RPMI7951 (cell line): ENCODE measurements around the gene IFNL3. TPM values are rescaled to one million over a fixed set of nuclear protein-coding genes. Genes with fewer than 3 reads are reported as not detected.
"Not testable (repeated sequence)": the region's sequence is repeated elsewhere in the genome, so short reads cannot be mapped to it uniquely, and the experiment has no call there.

Experiments
- DNase-seq: peaks from one replicate; pipeline ENCODE4 v3.0.0-alpha.2; 2012; ENCODE audit warnings: low read depth
- total RNA-seq: library from RNA; depleted of rRNA; stranded (reverse); fragments of >200 nt; shearing (Covaris generic); gene quantifications from 2 replicates; pipeline ENCODE4 v1.2.3, GENCODE V29; 2014; rRNA removed

IFNL3 gene
- total RNA-seq = not detected in 2 replicates

GRCh38 chr19:39244410-39245100 lies at the start of gene IFNL3:
IFNL3 (minus strand) TSS chr19:39245006; CDS start chr19:39244967, 39 bp downstream.
- DNase-seq = not testable (repeated sequence)

- no peak for DNase-seq
These were observed 48.6 kb upstream of the IFNL3 start for GRCh38 chr19:39293394-39293793.

DNA sequence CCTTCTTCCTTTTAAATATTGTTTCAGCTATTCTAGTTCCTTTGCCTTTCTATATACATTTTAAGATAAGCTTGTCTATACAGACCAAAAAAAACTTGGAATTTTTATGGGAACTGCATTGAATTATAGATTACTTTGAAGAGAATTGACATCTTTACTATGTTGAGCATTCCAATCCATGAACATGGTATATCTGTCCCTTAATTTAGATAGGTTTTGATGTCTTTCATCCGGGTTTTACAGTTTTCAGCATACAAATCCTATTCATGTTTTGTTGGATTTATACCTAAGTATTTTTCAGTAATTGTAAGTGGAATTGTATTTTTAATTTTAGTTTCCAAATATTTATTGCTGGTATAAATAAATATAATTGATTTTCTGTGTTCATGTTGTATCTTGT lies 39.2 kb upstream of the IFNL3 start:
- DNase-seq = no peak

GRCh38 chr19:39282021-39282420 lies 37.2 kb upstream of the IFNL3 start:
- DNase-seq = no peak

DNA sequence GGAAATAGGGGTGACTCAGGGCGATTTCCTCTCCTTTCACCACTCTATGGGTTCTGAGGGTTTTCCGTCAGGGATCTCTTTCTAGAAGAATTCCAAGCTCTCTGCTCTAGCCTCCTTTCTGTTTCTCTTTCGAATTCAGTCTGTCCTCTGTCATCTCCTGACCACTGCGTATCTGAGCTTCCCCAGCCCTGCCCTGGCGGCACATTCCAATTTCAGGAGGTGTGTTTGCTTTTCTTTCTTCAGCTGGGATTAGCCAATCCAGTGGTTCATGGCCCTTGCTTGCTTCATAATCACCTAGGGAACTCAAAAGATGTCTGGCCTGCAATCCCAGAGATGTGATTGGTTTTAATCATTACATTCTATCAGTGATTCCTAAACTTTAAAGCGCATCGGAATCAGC lies 32.8 kb upstream of the IFNL3 start:
- peak; percentile 47 for DNase-seq

- DNase-seq = no peak
These were observed 31.9 kb upstream of the IFNL3 start for GRCh38 chr19:39276740-39277139.

GRCh38 chr19:39275578-39275977 lies 30.8 kb upstream of the IFNL3 start:
- no peak for DNase-seq

DNA sequence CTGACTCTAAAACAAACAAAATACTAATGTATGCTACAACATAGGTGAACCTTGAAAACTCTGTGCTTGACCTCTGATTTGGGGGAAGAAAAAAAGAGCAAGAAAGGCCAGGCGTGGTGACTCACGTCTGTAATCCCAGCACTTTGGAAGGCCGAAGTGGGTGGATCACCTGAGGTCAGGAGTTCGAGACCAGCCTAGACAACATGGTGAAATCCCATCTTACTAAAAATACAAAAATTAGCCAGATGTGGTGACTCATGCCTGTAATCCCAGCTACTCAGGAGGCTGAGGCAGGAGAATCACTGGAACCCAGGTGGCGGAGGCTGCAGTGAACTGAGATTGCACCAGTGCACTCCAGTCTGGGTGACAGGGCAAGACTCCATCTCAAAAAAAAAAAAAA lies 29.1 kb upstream of the IFNL3 start:
- DNase-seq = not testable (repeated sequence)

- no peak for DNase-seq
These were observed 25.4 kb upstream of the IFNL3 start for GRCh38 chr19:39270036-39270871.

DNA sequence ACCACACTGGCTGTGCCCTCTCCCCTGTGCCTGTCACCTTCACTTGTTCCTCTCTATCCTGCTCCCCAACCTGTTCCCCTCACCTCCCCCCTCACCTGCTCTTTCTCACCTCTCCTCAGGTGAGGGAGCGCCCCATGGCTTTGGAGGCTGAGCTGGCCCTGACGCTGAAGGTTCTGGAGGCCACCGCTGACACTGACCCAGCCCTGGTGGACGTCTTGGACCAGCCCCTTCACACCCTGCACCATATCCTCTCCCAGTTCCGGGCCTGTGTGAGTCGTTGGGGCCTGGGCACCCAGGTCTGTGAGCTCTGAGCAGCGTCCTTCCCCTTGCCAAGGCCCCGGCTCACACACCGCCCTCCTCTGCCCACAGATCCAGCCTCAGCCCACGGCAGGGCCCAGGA lies 24.6 kb upstream of the IFNL3 start:
- DNase-seq = not testable (repeated sequence)

DNA sequence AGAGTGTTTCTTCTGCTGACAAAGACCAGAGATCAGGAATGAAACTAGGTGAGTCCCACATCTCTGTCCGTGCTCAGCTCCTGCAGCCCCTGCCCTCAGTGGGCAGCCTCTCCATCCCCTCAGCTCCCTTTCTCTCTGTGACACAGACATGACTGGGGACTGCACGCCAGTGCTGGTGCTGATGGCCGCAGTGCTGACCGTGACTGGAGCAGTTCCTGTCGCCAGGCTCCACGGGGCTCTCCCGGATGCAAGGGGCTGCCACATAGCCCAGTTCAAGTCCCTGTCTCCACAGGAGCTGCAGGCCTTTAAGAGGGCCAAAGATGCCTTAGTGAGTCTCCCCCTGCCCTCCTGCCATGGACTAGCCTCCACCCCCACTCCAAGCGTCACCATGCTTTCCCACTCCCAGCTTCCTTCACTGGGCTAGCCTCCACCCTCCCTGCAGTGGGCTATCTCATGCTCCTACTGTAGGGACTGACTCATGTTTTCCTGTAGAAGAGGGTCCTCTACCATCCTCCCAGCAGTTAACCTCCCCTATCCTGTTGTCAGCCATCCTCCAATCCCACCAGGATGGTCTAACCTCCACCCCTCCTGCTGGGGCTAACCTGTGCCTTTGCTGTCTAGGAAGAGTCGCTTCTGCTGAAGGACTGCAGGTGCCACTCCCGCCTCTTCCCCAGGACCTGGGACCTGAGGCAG lies 23.9 kb upstream of the IFNL3 start:
- DNase-seq = not testable (repeated sequence)

- DNase-seq = not testable (repeated sequence)
These were observed 23.3 kb upstream of the IFNL3 start, which contains the start of gene IFNL2 for GRCh38 chr19:39268085-39268484. IFNL2 (plus strand) TSS chr19:39268396; CDS start chr19:39268569, 173 bp downstream.

DNA sequence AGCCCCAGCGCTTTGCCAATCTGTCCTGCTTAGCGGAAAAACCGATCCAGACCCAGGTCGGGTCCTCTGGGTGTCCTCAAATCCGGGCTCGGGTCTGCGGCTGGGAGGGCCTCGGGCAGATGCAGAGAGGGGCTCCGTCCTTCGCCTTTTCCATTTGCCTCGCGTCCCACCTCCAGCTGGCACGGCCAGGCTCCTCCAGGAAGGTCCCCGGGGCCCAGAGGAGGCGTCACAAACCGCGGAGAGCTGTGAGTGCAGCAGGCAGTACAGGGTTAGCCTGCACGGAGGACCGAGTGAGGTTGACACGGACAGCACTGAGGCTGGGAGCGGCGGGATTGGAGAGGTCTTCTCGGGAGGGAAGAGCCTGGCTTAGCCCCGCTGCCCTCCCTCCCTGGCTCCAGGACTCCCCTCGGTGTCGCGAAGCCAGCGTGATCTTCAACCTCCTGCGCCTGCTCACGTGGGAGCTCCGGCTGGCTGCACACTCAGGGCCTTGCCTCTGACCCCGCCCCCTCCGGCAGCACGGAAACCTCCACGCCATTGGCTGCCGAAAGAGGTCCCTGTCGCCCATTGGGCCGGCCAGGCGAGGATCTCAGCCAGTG lies 20.6 kb upstream of the IFNL3 start:
- no peak for DNase-seq

DNA sequence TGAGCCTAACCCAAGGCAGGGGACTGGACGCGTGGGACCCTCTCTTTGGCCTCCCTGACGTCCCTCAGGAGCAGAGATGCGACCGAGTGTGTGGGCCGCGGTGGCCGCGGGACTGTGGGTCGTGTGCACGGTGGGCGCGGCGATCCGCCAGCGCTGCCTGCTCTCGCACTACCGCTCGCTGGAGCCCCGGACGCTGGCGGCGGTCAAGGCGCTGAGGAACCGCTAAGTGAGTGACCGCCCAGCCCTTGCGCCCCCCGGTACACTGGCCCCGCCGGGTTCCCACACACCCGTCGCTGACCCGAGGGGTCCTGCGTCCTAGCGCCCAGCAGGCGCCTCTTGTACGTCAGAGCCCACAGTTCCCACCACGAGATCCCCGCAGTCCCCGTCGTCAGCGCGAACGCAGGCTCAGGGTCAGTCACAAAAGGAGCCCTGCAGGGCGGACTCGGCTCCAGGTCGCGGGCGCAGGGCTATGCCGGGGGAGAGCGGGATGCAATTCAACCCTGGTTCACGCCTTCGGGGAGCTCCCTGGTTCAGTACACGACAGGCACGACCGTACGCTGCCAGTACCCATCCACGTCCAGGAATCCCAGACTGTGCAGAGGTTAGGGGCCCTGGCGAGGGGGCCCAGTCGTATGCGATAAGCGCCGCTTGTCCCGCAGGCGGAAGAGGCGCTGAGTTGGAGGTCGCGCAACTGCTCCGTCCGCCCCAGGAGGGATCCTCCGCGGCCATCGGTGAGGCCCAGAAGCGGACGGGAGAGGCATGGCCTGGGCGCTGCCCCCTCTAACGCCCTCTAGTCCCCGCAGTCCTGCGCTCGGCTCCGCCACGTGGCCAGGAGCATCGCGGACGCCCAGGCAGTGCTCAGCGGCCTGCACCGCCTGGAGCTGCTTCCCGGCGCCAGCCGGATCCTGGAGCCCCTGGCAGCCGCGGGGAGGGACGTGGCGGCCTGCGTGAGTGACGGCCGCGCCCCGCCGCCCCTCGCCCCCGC lies 19.8 kb upstream of the IFNL3 start:
- DNase-seq = no peak

DNA sequence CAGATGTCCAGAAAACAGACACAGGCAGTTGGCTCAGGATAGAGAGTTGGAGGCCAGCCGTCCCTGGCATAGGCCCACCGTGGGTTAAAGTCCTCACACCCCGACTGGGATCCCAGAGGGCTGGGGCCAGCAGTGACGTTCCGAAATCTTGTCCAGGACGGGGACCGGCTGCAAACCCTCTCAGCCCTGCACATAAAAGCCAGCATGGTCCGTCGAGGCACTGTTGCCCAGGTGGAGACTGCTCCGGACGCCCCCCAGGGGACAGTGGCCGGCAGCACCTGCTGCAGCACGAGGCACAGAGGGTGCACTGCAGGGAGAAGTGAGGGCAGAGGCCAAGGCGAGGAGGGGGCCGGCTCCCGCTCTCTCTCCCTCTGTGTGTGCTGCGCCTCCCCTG lies 19.1 kb upstream of the IFNL3 start:
- DNase-seq = no peak

GRCh38 chr19:39262496-39262895 lies 17.7 kb upstream of the IFNL3 start:
- no peak for DNase-seq

- DNase-seq = no peak
These were observed 16.9 kb upstream of the IFNL3 start for GRCh38 chr19:39261704-39262103.

DNA sequence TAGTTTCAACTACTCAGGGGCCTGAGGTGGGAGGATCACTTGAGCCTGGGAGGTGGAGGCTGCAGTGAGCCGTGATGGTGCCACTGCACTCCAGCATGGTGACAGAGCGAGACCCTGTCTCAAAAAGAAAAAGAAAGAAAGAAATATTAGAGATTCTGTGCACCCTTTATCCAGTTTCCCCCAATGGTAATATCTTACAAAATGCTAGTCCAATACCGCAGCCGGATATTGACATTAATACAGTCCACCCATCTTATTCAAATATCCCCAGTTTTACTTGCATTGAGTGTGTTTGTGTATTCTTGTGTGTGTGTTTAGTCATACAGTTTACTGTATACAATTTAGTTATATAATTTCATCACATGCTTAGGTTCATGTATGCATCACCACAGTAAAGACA lies 12.4 kb upstream of the IFNL3 start:
- no peak for DNase-seq

DNA sequence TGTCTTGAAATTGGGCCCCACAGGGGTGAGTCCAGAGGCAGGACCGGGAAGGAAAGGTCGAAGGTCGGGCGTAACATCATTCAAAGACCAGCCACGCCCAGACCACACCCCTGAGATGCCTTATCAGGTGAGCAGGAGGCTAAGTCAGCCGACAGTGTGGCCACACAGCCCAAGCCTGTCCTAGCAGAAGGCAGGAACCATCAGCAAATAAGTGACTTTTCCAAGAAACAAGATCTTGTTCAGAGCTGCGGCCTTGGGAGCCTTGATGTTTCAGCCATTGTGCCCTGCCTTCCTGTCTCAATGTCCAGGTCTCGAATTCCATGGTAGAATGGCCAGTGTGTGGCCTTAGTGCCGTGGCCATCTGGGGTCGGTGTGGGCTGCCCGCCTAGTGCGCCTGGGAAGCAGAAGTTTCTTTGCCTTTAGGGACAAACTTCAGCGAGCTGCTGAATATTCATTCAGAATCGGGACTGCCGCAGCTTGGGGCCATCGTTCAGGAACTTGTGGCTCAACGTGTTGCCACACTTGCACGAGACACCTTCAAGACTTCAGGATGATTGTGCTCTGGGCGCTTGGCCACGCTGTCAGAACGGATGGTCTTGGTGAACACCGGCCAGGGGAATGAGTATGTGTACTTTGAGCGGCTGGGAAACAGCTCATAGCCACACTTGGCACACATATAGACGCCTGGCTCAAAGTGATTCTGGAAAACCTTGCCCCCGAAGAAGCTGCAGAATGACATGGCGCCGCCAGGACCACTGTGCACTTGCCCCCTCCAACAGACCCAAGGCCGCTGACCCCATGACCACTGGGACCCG lies 9.9 kb upstream of the IFNL3 start:
- DNase-seq = no peak
